ENCODE measurements around the gene CTDP1. TPM values are rescaled to one million over a fixed set of nuclear protein-coding genes. Genes with fewer than 3 reads are reported as not detected.

Gene CTDP1
- total RNA-seq, 4 donors from 2014 or later: 12.3 to 21.8 (median 16.5) TPM

DNA sequence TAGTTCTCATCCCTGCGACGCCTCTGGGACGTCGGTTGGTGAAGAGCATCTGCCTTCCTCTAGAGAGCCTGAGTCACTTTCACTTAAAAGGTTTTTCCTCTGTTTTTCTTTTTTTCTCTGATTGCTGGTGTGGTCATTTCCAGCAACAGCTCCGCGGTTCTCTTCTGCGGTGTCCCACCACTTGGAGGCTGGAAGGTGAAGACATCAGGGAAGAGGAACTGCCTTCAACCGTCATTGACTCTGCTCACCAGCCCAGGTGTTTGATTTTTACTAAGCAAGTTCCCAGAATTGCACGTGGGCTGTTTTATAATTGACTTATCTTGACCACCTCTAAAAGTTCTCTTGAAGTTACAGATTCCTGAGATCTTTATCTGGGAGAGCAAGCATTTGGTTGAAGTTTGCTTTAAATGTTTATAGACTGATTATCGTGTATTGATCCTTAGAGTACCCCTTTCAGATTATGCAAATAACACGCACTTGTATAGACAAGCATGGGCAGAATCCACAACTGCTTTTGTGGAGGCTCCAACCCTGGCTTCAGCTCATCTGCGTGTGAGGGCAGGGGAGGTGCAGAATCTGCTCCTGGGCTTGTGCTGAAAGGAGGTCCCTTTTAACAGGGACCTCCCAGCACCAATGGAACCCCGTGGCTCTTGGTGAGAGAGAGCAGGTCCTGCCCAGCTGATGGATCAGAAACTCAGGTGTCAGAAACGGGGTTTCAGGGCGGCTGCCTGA lies 3.5 kb downstream of the CTDP1 start:
- intact Hi-C loops (cut with DNase I; ENCODE audit: low total_unique reads): no loop called here
- H3K9me3 ChIP-seq: no peaks in the 10 kb centered on the region
- H3K4me3 ChIP-seq: no peak overlapping the region
- in situ Hi-C loops (cut with MboI; ENCODE audit: low sequenced_read_pairs in 4 of 4): no loop called here
- ATAC-seq (no peak), DNase-seq (no peak)
- peaks cover 17 to 26% of the 10 kb centered on the region in 2 donors for H3K4me1 ChIP-seq
- TF ChIP-seq, protein P1, sequence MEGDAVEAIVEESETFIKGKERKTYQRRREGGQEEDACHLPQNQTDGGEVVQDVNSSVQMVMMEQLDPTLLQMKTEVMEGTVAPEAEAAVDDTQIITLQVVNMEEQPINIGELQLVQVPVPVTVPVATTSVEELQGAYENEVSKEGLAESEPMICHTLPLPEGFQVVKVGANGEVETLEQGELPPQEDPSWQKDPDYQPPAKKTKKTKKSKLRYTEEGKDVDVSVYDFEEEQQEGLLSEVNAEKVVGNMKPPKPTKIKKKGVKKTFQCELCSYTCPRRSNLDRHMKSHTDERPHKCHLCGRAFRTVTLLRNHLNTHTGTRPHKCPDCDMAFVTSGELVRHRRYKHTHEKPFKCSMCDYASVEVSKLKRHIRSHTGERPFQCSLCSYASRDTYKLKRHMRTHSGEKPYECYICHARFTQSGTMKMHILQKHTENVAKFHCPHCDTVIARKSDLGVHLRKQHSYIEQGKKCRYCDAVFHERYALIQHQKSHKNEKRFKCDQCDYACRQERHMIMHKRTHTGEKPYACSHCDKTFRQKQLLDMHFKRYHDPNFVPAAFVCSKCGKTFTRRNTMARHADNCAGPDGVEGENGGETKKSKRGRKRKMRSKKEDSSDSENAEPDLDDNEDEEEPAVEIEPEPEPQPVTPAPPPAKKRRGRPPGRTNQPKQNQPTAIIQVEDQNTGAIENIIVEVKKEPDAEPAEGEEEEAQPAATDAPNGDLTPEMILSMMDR (IDR thresholded peaks at IDR 0.05 in 4 of 5, conservative IDR thresholded peaks at IDR 0.05 in 1 of 5): no peak
- TF ChIP-seq POLR2A (IDR thresholded peaks at IDR 0.05): no peak
- no peaks in the 10 kb centered on the region for H3K36me3 ChIP-seq
- no peaks in the 10 kb centered on the region for H3K27me3 ChIP-seq
- no peak overlapping the region for H3K27ac ChIP-seq

DNA sequence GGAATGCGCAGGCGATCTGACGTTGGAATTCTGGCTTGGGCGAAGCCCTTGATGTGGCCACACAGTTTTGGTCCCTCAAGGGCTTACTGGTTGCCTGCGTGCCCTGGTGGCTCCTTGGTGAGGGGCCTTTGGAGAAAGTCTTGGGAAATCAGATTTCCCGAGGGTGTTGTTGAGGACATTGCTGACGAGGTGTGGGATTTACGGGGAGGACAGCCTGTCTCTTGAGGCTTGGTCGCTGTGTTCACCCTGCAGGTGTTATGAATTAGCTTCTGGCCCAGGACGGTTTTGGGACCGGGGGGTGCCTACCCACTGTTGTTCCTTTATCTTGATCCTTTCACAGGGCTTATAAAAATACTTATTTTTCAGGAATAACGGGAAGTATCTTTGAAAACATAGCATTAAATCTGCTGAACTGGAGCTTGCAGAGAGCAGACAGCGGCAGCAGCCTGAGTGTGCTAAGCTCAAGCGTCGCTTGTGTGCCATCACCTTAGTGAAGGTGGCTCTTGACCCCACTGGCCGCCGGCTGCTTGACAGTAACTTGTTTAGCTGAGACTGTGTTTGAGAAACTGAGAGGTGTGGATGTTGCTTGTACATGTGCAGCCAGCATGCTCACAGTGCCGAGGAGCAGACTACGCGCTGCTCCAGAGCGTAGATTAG lies 4.2 kb downstream of the CTDP1 start:
- intact Hi-C loops (cut with DNase I; ENCODE audit: low total_unique reads): no loop called here

DNA sequence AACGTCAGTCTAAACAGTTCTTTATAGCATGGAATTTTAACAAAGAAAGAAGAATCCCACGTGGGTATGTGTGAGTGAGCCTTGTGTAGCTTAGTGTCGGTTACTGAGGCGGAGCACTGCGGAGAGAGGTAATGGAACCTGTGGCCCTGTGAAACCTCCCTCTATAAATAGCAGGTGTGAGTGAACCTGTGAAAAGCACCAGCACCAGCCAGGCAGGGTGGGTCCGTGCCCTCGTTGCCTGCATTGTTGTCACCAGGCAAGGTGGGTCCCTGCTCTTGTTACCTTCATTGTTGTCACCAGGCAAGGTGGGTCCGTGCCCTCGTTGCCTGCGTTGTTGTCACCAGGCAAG lies 4.7 kb downstream of the CTDP1 start:
- Histone ChIP-seq H3K27ac (peak overlapping the region in 1 of 4 donors; percentile 52), H3K9me3 (no peaks in the 10 kb centered on the region), H3K27me3 (no peaks in the 10 kb centered on the region), H3K4me3 (no peak overlapping the region), H3K36me3 (no peaks in the 10 kb centered on the region), H3K4me1 (peaks cover 19 to 20% of the 10 kb centered on the region in 2 donors)
- intact Hi-C loops (cut with DNase I; ENCODE audit: low total_unique reads) (no loop called here), in situ Hi-C loops (cut with MboI; ENCODE audit: low sequenced_read_pairs in 4 of 4) (no loop called here)
- TF ChIP-seq POLR2A (IDR thresholded peaks at IDR 0.05): no peak
- TF ChIP-seq, protein P1 (IDR thresholded peaks at IDR 0.05 in 4 of 5, conservative IDR thresholded peaks at IDR 0.05 in 1 of 5): no peak
- DNase-seq (no peak), ATAC-seq (no peak)

More for the DNA sequence above, 4.2 kb downstream of the CTDP1 start:
- Histone ChIP-seq H3K27ac (peak overlapping the region in 1 of 4 donors; percentile 52), H3K27me3 (no peaks in the 10 kb centered on the region), H3K4me3 (no peak overlapping the region), H3K4me1 (peaks cover 16 to 20% of the 10 kb centered on the region in 2 donors), H3K9me3 (no peaks in the 10 kb centered on the region), H3K36me3 (no peaks in the 10 kb centered on the region)
- in situ Hi-C loops (cut with MboI; ENCODE audit: low sequenced_read_pairs in 4 of 4): no loop called here
- ATAC-seq (no peak), DNase-seq (no peak)
- TF ChIP-seq POLR2A (IDR thresholded peaks at IDR 0.05): no peak
- TF ChIP-seq, protein P1 (IDR thresholded peaks at IDR 0.05 in 4 of 5, conservative IDR thresholded peaks at IDR 0.05 in 1 of 5): no peak

DNA sequence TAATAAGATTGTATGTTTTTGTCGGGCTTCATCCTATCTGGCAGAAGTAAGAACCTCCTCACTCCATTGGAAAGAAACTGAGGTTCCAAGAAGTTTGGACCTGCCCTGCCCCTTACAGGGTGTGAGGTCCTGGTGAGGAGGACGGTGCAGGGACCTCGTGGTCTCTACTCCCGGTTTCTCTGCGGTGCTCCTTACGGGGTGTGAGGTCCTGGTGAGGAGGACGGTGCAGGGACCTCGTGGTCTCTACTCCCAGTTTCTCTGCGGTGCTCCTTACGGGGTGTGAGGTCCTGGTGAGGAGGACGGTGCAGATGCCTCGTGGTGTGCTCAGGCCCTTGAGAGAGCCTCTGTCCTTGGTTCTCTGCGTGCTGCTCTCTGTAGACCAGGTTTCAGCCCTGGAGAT lies 5.2 kb downstream of the CTDP1 start:
- DNase-seq (no peak), ATAC-seq (peak in 1 of 2 donors; percentile 37)
- Histone ChIP-seq H3K4me1 (peaks cover 19 to 20% of the 10 kb centered on the region in 2 donors), H3K27me3 (no peaks in the 10 kb centered on the region), H3K36me3 (no peaks in the 10 kb centered on the region), H3K9me3 (no peaks in the 10 kb centered on the region), H3K4me3 (no peak overlapping the region), H3K27ac (peak overlapping the region in 1 of 4 donors; percentile 52)
- in situ Hi-C loops (cut with MboI; ENCODE audit: low sequenced_read_pairs in 4 of 4) (no loop called here), intact Hi-C loops (cut with DNase I; ENCODE audit: low total_unique reads) (no loop called here)
- TF ChIP-seq, protein P1 (IDR thresholded peaks at IDR 0.05 in 4 of 5, conservative IDR thresholded peaks at IDR 0.05 in 1 of 5): no peak

Measured in gastrocnemius medialis (tissue), 4 donors.